Stimulated activated CD8-positive, alpha-beta memory T cell treated with anti-CD3 and anti-CD28 coated beads, Interleukin-7, amount 100 ng/mL, for 4 hours (primary cell): ENCODE data around the gene GSG1L.

Experiments used
- DNase-seq, 2 donors: peaks; one replicate each; pipeline ENCODE4 v3.0.0-alpha.2; 2020; ENCODE audit warnings: low read depth in 2 of 2

Gene GSG1L

DNA sequence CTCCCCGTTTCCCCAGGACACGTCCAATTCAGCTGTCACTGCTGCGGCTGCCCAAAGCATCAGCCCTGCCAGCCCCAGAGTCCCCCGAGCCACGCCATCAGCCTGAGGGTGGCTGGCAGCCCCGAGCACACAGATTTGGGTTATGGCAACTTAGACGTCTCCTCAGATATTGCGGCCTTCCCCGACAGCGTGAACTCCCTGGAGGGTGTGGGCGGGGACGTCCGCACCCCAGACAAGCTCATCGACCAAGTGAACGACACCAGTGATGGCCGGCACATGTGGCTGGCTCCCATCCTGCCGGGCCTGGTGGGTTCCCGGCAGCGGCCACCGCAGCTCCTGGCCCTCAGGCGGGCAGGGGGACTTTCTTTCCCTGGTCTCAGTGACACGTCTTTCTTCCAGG lies 288.7 kb downstream of the GSG1L start:
- no peak for DNase-seq

GRCh38 chr16:27773344-27773743 lies 290.2 kb downstream of the GSG1L start:
- no peak for DNase-seq

- DNase-seq: no peak
Measured at GRCh38 chr16:27772093-27772825, 291.3 kb downstream of the GSG1L start.

DNA sequence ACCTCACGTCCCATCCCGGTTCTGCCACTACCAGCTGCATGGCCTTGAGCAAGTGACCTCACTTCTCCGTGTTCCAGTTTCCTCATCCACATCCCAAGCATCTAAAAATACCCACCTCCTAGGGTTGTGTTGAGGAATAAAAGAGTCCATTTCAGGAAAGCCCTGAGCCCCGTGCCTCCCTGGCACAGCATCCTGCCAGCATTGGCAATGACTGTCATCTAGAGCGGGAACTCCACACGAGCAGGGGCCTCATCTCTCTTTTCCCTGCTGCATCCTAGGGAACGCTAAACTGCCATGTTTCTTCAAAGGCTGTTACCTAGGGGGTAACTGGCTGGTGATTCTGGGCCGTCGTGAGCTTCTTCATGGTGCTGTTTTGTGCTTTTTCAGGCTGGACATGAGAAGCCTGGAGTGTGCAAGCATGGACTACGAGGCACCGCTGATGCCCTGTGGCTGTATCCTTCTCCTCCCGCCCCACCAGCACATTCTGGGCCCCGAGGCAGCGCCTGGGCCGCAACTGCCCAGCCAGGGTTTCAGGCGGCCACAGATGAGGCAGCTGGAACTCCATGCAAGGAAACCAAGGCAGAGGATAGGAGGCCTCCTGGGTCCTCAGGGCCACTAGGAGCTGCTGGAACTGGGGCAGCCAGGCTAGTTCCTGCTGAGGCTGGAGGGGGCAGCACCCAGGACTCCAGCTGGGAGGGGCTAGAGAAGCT lies 292.2 kb downstream of the GSG1L start:
- no peak for DNase-seq

- no peak for DNase-seq
Measured at GRCh38 chr16:27770271-27771196, 293.0 kb downstream of the GSG1L start.

DNA sequence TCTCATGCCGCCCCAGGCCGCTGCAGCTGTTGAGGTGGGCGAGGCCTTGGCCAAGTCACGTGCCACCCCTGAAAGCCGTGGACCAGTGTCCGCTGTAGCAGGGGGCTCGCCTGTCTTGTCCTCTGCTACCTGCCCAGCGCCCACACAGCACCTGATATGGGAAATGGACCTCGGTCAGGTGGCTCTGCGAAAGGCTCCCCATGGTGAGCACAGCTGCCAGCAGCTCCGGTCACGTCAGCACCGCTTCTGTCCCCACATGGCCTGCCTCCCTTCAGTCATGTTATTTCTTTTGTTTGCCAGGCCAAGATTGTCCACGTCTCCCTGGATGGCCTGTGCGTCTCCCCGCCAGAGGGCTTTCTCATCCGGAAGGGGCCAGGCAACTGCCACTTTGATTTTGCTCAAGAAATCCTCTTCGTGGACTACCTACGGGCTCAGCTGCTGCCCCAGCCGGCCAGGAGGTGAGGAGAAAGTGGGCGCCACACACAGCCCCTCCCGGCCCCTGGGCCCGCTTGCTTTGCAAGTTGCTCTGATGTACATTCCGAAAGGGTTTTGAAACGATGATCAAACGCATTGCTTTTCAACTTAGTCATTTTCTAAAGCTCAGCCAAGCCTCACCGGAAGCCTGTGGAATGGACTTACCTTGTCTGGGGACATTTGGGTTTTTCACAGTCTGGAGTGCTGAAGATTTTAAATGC lies 293.8 kb downstream of the GSG1L start:
- DNase-seq: no peak

DNA sequence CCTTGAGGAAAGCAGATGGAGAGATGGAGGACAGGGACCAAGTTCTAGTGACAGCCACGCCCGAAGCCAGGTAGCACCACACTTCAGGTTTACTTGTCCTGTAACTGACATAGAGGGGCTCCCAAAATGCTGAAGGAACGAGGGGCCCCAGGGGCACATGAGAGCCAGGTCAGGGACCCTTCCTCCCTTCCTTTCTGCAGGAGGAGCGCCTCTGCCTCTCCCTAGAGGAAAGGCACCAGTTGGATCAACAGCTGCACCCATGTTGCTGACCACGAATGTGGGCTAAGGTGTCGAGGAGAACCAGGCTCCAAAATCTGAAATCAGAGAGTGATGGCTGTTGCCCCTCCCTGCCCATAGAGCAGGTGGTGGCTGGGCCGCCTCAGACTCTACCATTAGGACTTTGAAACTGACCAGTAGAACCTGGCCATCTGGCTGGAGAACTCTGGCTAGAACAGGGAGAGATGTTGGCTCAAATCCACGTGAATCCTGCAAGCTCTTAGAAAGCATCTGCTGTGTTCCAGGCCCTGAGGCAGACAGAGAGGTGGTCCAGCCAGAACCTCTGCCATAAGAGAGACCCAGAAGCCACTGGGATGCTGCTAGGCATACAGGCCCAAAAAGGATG lies 294.8 kb downstream of the GSG1L start:
- no peak for DNase-seq

DNA sequence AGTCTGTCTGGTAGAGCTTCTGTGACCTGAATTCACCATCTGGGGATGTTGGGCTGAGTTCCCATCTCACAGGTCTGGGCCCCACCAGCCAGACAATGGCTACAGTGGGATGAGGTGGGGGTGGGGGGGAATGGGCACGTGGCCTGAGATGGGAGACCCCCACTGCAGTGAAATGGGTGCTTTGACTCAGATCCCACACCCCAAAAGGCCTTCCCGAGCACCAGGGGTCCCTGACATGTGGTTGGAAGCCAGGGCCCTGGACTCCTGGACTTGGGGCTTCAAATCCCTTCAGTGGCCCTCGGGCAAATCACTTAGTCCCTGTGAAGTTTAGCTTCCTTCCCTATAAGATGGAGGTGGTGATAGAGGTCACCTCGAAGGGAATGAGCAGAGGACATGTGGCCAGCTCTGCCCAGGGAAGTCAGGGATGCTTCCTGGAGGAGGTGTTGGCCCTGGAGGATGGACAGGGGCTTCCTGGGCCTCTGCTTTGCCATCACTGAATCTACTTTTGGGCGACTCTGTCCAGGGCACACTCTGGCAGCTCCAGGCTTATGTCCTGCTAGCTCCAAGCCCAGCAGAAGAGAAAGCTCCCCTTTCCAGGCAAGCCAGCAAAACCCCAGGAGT lies 295.4 kb downstream of the GSG1L start:
- no peak for DNase-seq

- DNase-seq: no peak
Measured at GRCh38 chr16:27767081-27767480, 296.4 kb downstream of the GSG1L start.

- no peak for DNase-seq
Measured at GRCh38 chr16:27766236-27766925, 297.1 kb downstream of the GSG1L start.

GRCh38 chr16:27764869-27765675 lies 298.4 kb downstream of the GSG1L start:
- no peak for DNase-seq

- DNase-seq: no peak
Measured at GRCh38 chr16:27764427-27764826, 299.1 kb downstream of the GSG1L start.

DNA sequence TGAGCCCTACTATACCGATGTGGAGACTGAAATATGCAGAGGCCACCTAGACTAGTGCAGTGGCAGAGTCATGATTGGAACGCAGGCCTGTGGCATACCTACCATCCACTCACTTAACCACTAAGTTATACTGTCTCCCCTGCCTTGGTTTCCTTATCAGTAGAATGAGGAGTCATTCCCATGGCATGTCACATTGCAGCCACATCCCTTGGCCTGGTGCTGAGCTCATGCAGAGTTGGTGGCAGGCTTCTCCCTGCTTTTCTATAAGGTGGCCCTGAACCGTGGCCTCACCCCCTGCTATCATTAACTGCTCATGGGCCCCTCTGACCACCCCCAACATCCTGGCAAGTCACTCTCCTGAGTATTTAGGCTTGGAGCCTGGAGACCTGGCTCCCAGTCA lies 301.1 kb downstream of the GSG1L start:
- no peak for DNase-seq

DNA sequence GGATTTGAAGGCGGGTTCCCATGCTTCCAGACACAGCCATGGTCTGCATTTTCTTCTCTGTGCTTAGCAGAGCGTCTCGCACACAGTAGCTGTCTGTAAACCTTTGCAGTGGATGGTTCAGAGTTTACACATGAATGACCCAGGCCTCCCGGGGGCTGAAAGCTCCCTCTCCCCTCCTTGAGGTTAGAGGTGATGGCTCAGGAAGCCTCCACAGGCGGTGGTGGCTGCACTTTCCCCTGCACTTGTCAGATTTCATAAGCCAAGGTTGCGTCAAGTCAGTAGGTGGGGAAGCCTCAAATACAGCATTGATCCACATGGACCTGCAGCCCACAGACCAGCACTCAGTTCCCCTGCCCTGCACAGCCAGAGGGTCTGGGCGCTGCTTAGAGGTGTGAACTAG lies 301.7 kb downstream of the GSG1L start:
- no peak for DNase-seq

- DNase-seq: no peak
Measured at GRCh38 chr16:27760789-27761176, 302.7 kb downstream of the GSG1L start.

- no peak for DNase-seq
Measured at GRCh38 chr16:27759967-27760788, 303.3 kb downstream of the GSG1L start.

DNA sequence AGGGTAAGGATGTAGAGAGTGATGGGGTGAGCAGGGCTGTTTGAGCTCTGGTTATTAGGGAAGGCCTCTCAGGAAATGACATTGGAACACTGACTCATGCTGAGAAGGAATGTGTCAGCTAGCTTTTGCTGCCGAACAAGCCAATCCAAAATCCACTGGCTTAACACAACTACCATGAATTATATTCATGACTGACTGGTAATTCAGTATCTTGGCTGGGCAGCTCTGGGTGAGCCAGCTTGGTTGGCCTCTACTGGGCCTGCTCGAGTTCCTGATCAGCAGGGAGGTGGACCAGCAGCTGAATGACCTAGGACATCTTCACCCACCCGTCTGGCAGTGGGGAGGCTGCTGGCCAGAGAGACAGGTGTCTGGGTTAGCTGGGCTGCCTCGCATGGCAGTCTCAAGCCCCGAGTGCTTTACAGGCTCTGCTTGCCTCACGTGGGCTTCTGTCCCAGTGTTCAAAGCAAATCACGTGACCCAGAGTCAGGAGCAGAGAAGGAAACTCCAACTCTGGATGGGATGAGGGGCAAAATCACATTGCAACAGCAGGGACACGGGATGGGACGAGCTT lies 304.1 kb downstream of the GSG1L start:
- no peak for DNase-seq

DNA sequence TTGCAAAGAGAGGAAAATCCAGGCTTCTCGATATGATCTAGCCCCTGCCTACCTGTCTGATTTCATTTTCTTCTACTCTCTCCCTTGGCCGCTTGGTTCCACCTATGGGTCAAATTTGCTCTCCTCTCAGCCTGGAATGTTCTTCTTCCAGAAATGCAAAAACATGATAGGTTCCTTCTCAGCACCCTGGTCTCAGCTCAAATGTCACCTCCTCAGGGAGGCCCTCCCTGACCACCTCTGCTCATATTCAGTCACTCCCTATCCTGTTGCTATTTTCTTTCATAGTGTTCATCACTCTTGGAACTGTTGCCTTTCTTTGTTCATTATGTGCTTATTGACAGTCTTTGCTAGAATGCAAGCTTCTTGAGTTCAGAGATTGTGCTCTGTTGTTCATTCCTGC lies 305.0 kb downstream of the GSG1L start:
- no peak for DNase-seq
